Renal cortex interstitium (tissue), 11 donors: ENCODE measurements around the gene XXYLT1. TPM values are rescaled to one million over a fixed set of nuclear protein-coding genes. Genes with fewer than 3 reads are reported as not detected.
A peak's percentile ranks its signal among the peaks of the same experiment; 100 is the strongest.

Experiments used
- DNase-seq, 11 donors: peaks; one replicate each; pipeline ENCODE4 v3.0.0-alpha.2; 2013; ENCODE audit warnings: low read depth in 9 of 11, low spot score in 4 of 11; ENCODE audit errors: extremely low read depth in 1 of 11
- polyA plus RNA-seq, 3 donors: library from polyadenylated mRNA; unstranded; fragments of 120-200 nt; gene quantifications; one replicate each; pipeline ENCODE4 v1.2.1, GENCODE V29; 2013; ENCODE audit not compliant: insufficient read length in 3 of 3

XXYLT1 gene
- polyA plus RNA-seq, 3 donors = 27.3 to 35.5 (median 27.8) TPM

DNA sequence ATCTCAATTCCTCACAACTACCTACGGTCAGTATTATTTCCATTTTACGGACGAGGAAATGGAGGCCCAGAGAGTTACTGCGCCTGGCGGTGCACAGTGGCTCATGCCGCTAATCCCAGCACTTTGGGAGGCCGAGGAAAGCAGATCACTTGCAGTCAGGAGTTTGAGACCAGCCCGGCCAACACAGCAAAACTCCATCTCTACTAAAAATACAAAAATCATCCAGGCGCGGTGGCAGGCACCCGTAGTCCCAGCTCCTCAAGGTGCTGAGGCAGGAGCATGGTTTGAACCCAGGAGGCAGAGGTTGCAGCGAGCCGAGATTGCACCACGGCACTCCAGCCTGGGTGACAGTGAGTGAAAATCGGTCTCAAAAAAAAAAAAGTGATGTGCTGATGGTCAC lies 187.3 kb downstream of the XXYLT1 start:
- DNase-seq = no peak

DNA sequence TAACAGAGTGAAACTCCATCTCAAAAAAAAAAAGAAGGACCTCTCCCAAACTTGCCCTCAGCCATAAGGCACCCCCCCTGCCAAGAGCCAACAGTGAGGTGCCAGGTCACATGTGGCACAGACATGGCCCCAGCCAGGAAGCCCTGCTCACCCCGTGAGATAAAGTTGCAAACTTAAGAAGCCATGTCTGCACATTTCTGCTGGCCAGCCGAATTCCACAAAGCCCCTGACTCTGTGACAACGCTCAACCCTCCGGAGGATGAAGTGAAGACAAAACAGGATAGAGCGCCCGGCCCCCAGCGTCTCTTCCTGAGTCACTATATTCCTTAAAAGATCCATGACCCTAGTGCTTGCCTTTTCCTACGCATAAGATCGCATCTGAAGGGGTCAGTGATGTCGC lies 188.1 kb downstream of the XXYLT1 start:
- DNase-seq = no peak

DNA sequence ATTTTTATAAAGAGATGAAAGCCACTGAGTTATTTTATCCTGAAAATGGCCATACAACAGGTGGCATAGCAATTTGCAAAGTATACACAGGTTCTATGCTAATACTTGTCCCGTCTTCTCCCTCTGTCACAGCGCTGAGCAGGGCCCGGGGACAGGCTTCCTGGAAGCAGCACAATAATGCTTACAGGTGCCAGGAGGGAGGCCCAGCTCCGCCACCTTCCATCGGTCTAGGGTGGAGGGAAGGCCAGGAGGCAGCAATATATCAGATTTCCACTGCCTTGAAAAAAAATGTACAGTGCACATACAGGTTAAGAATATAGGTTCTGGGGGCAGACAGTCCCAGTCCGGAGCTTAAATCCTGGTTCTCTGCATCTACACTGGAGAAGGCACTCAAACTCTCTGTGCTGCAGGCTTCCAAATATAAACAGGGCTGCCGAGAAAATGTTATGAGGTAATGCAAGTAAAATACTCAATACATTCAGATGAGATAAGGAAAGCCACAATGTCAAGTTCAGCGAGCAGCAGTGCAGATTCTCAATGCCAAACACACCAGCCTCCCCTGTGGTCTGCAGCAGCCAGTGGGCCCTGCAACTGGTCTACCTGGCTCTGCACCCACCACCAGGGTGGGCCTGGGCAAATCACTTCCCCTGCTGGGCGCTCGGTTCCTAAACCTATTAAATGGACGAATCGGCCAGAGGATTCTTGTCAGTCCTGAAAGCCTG lies 189.6 kb downstream of the XXYLT1 start:
- DNase-seq = no peak

DNA sequence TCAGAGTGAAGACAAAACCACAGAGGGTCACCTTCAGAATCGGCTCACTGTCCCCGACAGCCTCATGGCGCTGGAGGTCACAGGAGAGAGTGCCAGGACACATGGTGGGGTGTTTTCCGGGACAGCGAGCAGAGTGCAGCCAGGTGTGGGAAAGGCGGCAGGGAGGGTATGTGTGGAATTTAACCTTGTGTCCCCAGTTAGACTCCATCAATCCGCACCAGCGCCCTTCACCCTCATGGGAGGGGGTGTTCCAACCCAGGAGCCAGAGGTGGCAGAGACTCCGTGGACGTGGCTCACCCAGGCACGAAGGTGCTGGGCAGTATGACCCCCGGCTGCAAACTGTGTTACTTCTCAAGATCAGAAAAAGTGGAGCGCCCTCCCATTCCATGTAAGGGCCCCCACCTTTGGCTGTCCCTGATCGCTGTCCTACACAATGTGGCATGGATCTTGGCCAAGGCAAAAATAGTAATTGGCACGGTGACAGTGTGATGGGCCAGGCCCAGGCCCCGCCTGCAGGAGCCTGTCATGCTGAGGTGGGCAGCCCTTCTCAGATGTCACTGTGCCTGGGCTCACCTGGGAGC lies 190.3 kb downstream of the XXYLT1 start:
- DNase-seq = peak in 5 of 11 donors; percentile 49 to 77 (median 66)

DNA sequence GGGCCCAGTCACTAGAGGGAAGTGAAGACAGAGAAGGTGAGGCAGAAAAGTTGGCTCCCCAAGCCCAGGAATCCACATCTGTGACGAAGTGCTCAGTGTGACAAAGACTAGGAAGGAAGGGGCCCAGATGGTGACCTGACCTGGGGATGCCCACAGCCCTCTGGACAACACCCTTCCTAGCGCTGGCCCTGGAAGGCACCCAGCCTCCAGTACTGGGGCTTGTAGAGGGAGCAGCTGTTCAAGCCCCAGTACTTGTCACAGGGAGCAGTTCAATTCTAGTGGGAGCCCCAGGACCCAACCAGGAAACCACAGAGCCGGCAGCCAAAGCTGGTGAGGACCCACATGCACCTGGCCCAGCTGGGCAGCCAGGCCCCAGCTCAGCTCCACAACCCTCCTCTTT lies 190.8 kb downstream of the XXYLT1 start:
- DNase-seq = no peak

DNA sequence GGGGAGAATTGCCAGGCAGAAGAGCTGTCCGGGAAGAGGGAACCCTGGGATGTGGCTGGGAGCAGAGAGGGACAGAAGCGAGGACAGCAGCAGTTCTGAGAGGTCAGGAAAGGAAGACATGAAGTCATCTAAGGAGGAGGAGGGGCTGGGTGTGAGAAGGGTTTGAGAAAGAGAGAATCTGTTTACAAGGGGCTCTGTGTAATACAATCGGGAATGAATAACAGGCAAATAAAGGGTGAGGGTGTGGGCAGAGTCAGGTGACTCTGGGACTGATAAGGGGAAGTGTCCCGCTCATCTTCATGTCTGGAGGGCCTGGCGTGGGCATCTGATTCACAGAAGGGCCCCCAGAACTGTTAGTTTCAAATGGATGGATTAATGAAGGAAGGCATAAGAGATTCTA lies 191.3 kb downstream of the XXYLT1 start:
- no peak for DNase-seq

DNA sequence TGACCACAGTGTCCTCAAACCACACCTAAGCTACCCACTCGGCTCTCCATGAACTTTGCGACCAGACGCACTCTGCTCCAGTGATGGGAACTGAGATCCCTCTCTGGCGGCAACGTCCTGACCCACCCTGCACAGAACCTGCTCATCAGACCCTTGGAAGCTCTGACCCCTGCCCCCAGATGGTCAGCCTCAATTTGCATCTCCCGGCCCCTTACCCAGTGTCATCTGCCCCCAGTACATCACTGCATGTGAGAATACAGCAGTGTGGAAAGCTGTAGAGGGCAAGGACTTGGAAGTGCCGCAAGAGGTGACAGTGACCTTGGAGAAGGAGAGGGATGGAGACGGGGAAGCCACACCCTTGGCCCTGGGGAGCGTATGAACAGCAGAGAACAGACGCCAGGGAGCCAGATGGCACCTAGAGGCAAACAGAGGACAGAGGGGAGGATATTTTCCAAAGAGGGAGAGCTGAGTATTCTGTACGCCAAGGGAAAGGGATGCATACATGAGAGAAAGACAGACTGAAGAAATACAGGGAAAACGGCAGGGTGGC lies 192.0 kb downstream of the XXYLT1 start:
- no peak for DNase-seq

DNA sequence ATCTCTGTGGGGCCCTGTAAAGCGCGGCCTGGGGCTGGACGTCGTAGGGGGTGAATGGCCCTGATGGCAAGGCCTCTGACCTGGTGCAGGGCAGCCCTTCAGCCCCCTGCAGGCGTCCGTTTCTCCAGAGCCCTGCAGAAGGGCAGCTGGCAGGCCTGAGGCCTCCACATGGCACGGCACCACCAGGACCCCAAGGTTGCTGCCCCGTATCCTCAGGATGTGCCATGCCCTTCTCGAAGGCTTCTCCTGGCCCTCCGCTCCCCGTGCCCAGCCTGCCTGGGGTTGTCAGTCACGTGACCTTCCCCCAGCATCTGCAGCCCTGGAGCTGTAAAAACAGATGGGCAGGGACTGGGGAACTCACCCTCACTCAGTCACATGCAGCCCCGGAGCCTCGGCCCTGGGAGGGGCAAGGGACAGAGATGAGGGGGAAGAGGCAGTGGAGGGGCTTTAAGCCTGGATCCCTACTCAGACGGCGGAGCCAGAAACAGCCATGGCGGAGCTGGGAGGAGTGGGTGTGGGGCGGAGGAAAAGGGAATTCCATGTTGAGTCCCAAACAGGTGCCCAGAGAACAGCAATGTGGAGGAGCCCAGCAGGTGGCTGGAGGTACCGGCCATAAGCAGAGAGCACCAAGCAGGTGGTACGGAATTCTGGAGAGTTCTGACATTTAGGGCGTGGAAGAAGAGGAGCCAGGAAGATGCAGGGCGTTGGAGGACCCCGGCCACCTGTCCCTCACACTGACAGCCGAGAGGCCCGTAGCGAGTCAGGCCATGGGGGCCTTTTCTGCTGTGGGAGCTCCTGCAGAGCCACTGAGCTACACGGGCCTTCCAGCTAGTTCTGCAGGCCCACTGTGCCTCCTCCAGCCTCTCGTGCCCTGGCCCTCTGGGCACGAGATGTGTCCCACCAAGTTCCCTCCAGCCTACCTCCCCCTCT lies 193.1 kb downstream of the XXYLT1 start:
- no peak for DNase-seq

DNA sequence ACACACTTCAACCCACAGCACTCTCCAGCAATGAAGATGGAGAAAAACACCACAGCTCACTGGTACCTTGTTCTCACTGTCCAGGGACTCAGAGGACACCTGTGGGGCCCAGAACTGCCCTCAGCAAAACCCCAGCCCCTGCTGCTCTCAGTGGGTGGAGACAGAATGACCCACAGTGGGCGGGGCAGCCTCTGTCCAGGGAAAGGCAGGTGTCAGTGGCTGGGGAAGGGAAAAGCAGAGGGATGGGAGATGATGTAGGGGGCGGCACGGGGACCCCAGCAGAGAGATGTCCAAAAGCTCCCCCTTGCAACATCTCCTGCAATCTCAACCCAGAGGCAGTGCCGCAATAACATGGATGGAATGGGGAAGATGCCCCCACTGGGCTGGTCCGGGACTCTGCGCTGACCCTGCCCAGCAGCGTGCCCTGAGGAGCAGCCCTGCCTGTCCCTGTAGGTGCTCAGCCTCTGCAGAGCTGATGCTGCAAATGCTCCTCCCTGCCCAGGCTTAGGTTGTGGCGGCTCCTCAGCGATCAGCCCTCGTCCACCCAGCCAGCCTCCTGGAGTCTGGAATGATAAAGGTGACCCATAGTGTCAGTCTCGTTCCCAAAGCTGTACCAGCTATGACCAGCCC lies 193.9 kb downstream of the XXYLT1 start:
- DNase-seq = no peak

DNA sequence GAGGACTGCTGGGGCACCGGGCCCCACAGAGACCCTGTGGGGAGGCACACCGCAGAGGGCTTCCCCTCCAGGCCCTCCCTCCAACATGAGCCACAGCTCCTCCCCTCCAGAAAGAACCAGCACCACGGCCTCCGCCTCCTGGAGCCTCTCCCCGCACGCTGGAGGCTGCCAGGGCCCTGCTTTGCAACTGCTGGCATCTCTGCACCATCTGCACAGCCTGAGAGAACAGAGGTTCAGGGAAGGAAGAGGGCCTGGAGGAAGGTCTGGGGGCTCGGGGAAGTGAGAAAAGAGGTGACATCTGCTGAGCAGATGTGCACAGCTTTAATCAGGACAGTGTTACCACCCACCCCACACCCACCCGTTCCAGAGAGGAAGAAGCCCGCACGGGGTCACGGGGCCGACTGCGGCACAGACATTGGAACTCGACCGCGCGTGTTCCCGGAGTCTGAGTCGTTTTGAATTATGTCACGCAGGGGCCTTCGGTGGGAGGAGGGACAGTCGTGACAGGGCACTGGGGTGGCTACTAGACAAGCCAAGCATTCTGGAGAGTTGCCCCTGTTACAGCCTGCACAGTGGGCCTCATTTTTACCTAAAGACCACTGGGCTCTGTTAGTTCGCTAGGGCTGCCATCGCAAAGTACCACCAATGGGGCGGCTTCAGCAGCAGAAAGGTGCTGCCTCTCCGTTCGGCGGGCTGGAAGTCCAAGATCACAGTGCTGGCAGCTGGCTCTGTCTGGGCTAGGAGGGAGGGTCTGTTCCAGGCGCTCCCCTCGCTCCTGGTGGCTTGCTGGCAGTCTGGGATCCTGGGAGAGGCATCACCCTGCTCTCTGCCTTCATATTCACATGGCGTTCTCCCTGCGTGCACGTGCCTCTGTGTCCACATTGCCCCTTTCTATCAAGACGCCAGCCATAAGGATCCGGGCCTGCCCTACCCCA lies 194.8 kb downstream of the XXYLT1 start:
- no peak for DNase-seq

DNA sequence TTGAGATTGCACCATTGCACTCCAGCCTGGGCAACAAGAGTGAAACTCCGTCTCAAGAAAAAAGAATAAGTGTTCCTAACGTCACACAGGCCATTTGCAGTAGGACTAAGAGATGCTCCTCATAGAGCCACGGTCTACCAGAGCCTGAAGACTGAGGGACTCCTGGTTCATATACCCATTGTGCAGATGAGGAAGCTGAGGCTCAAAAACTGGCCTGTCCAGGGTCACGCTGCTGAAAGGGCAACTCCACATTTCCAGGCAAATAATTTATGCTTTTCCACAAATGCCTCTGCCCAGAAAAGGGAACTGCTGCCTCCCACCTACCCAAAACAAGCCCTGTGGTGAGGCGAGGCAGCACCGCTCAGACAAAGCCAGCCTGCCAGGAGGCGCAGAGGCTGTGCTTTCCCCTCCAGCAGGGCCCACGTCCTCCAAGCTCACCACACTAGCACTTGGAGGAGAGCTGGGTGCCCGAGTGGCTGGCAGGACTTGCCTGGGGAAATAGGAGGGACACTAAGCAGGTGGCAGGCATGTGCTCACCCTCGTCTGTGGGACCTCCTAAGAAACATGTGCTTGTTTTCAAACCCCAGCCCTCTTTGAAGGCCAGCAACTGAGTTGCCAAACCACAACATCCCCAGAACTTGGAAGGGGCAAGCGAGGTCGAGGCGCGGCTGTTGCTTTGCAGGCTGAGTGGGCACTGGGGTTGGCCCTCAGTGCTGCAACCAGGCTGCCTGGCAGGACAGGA lies 195.6 kb downstream of the XXYLT1 start:
- DNase-seq = no peak

DNA sequence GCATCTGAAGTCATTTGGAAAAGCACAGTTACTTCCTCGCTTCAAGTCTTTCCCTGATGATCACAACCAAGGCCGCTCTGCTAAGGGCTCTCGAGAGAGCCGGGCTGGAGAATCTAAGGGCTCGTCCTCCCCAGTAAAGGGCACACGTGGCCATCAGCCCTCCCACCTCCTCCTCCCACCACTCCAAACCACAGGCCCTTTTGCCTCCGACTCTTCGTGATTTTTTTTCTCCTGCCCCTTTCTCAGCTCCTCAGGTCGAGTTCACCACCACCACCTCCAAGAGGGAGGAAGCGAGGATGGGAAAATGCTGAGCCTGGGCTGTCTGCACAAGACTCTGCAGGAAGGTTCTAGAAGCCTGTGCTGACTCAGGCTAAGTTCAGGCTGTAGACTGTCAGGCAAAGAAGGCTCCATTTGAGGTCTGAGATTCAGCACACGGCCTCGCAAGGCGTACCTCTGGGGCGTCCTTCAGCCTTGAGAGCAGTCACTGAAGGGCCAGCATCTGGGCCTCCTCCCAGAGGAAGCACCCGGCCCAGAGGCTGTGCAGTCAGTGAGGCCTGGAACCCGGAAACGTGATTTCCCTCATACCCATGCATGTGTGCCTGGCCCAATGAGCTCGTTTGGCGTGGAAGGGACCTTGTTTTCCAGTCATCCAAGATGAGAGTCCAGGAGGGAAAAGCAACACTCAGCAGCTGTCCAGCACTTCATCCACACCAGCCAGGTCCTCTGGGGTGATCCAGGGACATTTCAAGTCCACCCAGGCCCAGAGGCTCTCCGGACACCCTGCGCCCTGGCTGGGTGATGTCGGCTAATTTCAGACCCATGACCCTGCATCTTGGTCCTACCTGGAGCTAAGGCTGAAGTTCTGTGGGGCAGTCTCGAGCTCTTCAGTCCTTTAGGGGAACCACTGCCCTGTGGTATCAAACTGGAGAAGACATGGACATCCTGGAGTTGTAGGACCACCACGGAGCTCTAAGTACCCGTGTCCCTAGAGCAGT lies 196.8 kb downstream of the XXYLT1 start:
- DNase-seq = no peak

DNA sequence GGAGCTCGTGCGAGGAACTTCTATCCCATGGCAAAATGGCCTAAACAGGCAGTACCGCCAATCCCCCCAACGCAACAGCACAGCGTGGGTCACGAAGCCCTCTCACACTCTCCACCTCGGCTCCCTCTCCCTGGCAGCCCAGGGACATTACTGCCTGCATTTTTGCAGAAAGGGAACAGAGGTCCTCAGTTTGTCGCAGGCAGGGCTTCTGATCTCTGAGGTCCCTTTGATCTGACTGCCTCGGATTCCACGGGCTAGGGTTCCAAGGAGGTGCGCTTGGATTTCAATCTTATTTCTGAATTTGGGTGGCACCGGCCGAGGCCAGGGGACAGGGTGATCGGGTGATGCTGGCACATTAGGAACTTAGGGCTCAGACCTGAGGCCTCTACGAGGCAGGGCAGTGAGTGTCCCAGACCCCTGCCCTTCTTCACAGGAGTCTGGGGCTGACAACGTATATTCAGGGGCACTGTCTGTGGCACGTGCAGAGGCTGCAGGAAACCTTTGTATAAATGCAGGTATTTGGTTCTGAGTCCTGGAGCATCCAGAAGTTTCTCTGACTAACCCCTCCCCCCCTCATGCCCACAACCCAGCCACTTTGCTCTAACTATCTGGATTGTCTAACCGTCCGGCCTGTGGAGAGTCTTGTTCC lies 197.9 kb downstream of the XXYLT1 start:
- no peak for DNase-seq

DNA sequence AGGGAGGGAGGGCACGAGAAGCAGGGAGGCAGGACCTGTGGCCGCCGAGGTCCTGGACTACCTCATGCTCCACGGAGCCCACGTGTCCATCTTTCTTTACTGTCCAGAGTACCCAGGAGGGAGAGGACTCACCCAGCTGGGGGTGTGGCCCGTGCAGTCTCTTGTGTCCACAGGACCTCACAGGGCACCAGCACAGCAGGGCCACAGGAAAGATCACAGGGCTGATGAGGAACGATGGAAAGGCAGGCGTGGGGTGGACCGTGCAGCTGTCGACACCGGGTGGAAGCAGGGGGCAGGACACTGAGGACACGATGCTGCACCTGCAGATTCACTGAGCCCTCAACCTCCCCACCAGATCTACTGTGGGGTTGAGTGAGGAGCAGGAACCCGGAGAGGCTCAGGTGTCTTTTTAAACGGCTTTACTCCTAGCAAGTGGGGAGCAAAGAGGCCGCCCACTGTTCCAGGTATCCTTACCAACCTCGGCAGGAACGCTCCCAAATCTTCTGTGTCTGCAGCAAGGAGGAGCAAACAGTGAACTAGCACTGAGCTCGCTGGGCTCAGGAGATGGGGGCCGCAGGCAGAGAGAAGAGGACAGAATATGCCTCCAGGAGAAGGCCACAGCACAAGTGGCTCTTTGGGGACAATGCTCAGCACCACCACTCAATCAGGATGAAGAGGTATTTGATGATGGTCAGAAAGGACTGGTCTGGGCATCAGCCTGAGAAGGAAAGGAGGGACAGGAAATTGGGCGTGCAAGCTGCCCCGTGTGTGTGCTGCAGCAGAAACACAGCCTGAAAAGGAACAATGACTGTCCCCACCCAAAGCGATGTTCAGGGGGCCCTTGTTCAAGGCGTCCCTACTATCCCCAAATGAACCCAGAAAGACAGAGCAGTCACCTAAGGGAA lies 198.8 kb downstream of the XXYLT1 start:
- no peak for DNase-seq
